Fibroblast of skin of abdomen (primary cell): ENCODE results near the gene TDRD10. TPM values are rescaled to one million over a fixed set of nuclear protein-coding genes. Genes with fewer than 3 reads are reported as not detected.
A peak's percentile ranks its signal among the peaks of the same experiment; 100 is the strongest.

Experiments
- DNase-seq: peaks from one replicate; pipeline ENCODE4 v3.0.0-alpha.2; 2013
- polyA plus RNA-seq, 2 experiments: library from polyadenylated mRNA; unstranded; fragments of 120-200 nt; gene quantifications; one replicate each; pipeline ENCODE4 v1.2.1, GENCODE V29; 2013; ENCODE audit not compliant: insufficient read length in 2 of 2

Gene TDRD10, protein sequence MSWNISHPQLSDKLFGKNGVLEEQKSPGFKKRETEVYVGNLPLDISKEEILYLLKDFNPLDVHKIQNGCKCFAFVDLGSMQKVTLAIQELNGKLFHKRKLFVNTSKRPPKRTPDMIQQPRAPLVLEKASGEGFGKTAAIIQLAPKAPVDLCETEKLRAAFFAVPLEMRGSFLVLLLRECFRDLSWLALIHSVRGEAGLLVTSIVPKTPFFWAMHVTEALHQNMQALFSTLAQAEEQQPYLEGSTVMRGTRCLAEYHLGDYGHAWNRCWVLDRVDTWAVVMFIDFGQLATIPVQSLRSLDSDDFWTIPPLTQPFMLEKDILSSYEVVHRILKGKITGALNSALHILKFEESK
- polyA plus RNA-seq (2013, experiment 1 of 2; ENCODE audit: insufficient read length): not detected
- polyA plus RNA-seq (2013, experiment 2 of 2; ENCODE audit: insufficient read length): not detected

DNA sequence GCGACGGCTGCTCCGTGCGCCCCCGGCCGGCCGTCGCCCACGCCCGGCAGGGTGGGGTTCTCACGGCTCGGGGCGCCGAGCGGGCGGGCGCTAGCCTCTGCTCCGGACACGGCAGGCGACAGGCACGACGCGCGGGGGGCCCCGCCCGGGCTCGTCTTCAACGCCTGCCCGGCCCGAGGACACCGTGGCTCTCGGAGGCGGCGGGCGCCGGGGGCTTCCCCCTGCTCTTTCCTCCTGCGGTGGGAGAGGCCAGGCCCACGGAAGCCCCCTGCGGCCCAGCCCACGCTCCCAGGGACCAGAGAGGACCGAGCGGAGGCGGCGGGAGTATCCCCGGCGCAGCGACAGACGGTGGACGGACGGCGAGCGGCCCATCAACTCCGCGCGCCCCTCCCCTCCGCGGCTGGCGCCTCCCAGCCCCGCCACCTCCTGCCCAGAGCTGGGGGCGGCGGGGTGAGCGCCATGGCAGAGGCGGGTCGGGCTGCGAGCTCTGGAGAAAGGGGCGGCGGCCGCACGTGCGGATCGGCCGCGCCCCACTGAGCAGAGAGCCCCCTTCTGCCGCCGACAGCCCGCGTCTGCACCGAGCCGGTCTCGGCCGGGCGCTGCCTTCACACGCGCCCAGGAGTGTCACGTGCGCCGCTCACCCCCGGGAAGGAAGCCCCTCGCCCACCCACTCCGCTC, at the start of gene TDRD10, which contains the start of gene SHE:
TSS of gene TDRD10 (plus strand) at position 154 of the 678 bp plus-strand sequence. CDS start 4,685 bp downstream, outside the sequence.
TSS of gene SHE (minus strand) at position 347 of the 678 bp plus-strand sequence. CDS start 386 bp downstream, outside the sequence.
- no peak for DNase-seq

DNA sequence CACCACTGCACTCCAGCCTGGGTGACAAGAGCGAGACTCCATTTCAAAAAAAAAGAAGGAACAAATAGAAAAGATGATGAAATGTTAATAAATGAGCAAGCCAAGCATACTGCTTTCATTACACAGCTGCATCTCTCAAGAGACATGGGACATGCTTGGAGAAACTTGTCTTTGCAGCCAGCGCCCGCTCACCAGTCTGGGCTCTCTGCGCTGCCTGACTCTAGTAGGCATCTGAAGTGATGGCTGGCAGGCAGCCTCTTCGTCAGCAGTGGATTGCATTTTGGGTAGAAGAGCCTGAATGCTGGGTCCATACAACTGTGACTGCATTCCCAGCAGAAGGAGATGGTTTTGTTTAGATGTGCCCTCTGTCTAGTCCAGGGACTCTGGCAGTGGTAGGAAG, 48.9 kb upstream of the TDRD10 start:
- DNase-seq: peak; percentile 39

DNA sequence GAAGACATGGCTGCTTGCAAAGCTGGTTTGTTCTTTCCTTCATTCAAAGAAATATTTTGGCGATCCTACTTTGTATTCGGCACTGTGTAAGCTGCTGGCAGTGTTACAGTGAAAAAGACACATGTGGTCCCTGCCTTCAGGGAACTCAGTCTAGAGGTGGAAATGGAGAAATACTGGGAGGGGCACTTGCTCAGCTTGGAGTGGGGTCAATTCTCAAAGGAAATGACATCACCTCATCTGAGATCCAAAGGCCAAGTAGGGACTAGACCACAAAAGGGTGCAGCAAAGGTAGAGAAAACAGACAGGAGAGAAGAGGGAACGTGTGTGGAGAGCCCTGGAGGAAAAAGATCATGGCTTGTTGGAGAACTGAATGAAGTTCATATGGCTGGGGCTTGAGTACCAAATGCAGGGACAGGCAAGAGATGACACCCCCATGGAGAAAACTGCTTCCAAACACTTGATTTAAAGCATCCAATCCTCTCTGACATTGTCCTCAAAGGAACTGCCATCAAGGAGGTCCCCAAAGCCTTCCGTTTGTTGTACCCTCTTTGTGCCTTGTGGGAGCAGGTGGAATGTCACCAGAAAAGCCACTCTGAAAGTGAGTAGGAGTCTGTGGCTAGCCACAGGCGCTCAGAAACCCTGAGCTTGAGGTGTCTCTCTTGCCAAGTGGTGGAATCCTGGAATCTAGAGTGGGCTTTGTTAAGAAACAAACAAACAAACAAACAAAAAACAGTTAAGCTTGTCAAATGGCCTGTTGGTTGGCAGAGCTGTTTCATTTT, 48.3 kb upstream of the TDRD10 start:
- DNase-seq: peak; percentile 57

DNA sequence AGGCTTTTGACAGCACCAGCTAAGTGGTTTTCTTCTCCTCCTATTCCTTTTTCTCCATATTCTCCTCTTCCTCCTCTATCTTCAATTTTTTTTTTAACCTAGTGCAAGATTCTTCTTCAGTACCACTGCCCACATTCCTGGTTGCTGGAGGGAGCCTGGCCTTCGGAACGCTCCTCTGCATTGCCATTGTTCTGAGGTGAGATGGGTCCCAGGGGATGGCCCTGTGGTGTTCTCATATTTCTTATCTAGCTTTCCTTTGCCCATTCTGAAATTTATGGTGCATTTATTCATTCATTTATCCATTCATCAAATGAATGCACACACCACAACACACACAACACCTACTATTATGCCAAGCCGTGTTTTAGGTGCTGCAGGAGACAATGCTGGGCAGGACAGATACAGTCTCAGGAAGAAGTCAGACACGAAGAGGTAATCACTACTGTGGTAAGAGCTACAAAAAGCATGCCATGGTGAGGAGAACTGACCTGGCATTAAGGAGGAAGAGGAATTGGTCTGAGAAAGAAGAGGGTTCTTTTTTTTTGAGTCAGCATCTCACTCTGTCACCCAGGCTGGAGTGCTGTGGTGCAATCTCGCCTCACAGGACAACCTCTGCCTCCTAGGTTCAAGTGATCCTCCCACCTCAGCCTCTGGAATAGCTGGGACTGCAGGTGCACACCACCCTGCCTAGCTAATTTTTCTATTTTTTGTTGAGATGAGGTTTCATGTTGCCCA, 47.5 kb upstream of the TDRD10 start:
- no peak for DNase-seq

DNA sequence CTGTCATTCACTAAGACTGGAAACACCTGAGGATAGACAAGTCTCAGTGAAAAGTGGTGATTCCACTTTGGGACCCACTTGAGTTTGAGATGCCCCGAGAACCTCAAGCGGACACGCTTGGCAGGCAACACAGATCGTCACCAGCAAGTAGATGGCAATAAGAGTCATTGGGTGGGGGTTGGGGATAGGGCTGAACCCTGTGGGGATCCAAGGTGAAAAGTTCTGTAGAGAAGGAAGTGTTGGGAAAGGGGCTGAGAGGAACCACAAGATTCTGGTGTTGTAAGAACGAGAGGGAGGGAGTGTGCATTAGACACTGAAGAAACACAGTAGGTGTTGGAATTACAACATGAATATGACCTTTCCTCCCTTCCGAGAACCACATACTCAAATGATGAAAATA, 45.4 kb upstream of the TDRD10 start:
- no peak for DNase-seq

DNA sequence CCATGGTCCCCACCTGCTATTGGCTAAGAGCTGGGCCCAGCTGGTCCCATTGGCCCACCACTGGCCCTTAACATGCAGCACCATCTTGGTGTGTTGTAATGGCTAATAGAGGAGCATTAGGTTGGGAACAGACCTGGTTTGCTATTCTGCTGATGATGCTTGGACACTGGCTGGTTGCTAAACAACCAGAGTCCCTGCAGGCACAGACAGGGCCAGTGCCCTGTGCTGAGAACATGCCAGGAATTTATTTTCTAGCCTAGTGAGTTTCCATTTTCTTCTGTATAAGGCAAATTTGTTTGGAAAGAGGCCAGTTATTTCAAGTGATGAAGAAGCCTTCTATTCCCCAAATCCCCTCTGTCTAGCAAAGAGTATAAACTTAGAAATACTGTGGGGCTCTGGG, 42.9 kb upstream of the TDRD10 start:
- DNase-seq: no peak

DNA sequence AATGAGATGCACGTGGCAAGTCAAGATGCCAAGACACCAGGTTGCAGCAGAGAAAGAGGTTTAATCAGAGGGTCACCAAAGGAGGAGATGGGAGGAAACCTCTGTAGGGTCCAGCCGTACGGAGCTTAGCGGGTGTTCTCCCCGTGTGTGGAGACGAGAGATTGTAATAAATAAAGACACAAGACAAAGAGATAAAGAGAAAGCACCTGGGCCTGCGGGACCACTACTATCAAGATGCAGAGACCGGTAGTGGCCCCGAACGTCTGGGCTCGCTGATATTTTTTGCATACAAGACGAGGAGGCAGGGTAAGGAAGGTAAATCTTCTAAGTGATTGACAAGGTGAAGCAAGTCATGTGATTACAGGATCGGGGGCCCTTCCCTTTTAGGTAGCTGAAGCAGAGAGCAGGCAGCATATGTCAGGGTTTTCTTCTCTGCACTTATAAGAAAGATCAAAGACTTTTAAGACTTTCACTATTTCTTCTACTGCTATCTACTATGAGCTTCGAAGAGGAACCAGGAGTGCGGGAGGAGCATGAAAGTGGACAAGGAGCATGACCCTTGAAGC, 41.2 kb upstream of the TDRD10 start:
- DNase-seq: no peak

DNA sequence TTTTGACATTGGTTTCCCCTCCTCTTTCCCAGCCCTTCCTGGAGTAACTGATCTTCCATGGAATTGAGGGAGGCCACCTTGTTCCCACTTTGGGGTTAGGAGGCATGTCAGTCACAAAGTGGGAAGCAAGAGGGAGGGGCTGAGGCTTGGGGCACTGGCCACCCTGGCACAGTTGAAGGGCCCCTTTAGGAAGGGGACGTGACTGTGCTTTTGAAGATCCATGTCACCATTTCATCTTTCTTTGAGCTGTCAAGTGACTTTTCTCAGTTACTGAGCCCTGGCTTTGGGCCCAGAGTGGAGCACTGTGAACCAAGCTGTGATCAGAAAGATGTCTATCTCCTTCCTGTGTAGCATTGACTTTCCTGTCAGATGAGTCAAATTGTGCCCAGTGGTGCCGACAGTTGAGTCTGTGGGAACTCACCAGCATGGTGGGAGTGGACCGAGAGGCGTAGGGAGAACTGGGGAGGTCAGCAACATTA, 38.5 kb upstream of the TDRD10 start:
- no peak for DNase-seq

DNA sequence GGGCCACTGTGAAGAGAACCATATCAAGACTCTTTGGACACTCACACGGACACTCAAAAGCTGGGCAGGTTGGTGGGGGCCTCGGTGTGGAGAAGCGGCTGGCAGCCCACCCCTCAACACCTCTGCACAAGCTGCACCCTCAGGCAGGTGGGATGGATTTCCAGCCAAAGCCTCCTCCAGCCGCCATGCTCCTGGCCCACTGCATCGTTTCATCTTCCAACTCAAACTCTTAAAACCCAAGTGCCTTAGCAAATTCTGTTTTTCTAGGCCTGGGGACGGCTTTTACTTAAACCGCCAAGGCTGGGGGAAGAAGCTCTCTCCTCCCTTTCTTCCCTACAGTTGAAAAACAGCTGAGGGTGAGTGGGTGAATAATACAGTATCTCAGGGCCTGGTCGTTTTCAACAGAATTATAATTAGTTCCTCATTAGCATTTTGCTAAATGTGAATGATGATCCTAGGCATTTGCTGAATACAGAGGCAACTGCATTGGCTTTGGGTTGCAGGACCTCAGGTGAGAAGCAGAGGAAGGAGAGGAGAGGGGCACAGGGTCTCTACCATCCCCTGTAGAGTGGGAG, 36.3 kb upstream of the TDRD10 start:
- no peak for DNase-seq

DNA sequence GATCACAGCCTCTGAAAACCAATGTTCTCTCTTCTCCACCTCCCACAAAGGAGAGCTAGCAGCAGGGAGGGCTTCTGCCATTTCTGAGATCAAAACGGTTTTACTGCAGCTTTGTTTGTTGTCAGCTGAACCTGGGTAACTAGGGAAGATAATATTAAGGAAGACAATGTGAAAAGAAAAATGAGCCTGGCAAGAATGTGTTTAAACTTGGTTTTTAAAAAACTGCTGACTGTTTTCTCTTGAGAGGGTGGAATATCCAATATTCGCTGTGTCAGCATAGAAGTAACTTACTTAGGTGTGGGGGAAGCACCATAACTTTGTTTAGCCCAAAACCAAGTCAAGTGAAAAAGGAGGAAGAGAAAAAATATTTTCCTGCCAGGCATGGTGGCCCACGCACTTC, 35.8 kb upstream of the TDRD10 start:
- DNase-seq: no peak

DNA sequence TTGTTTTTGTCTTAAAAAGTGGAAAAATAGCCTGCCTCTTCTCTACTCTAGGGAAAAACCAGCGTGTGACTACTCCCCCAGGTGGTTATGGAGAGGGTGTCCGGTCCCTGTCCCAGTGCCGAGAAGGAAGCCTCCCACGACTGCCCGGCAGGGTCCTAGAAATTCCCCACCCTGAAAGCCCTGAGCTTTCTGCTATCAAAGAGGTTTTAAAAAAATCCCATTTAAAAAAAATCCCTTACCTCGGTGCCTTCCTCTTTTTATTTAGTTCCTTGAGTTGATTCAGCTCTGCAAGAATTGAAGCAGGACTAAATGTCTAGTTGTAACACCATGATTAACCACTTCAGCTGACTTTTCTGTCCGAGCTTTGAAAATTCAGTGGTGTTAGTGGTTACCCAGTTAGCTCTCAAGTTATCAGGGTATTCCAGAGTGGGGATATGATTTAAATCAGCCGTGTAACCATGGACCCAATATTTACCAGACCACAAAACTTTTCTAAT, 35.0 kb upstream of the TDRD10 start:
- no peak for DNase-seq

DNA sequence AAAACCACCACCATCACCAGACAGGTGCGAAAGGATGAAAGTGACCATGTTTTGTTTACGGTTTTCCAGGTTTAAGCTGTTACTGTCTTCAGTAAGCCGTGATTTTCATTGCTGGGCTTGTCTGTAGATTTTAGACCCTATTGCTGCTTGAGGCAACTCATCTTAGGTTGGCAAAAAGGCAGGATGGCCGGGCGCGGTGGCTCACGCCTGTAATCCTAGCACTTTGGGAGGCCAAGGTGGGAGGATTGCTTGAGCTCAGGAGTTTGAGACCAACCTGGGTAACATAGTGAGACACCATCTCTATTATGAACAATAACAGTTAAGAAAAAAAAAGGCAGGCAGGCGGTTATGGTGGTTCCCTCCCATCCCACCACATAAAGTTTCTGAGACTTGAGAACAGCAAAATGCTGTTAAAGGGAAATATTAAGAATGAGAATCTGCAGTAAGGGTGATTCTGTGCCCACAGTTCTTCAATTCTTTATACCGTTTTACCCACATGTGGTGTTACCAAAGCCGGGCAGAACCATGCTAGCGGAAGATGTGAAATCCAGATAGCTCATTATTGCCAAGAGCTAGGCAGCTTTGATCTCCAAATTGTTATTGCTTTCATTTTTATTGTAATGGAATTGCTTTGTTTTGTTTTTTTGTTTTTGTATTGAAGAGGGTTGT, 34.5 kb upstream of the TDRD10 start:
- DNase-seq: no peak

DNA sequence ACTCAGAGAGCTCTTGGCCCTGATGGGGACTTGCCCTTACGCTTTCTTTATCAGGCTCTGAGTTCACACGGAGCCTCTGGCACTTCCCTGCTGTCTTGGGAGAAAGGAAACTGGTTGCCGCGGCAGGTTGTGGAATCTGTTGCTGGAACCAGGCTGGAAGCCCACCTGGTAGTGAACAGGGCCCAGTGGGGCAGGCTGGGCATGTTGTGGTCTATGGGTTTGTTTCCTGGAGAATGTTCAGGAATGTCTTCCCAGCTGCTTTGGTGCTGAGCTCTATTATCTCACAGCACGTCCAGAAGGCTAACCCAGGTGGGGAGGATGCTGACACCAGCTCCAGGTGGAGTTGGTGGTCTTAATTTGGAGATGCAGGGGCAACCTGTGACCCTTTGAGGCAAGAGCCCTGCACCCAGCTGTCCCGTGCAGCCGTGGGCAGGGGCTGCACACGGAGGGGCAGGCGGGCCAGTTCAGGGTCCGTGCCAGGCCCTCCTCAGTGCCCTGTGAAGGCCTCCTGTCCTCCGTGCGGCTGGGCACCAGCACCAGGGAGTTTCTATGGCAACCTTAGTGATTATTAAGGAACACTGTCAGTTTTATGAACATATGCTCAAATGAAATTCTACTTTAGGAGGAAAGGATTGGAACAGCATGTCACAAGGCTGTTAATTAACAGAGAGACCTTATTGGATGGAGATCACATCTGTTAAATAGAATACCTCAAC, 33.3 kb upstream of the TDRD10 start:
- no peak for DNase-seq

DNA sequence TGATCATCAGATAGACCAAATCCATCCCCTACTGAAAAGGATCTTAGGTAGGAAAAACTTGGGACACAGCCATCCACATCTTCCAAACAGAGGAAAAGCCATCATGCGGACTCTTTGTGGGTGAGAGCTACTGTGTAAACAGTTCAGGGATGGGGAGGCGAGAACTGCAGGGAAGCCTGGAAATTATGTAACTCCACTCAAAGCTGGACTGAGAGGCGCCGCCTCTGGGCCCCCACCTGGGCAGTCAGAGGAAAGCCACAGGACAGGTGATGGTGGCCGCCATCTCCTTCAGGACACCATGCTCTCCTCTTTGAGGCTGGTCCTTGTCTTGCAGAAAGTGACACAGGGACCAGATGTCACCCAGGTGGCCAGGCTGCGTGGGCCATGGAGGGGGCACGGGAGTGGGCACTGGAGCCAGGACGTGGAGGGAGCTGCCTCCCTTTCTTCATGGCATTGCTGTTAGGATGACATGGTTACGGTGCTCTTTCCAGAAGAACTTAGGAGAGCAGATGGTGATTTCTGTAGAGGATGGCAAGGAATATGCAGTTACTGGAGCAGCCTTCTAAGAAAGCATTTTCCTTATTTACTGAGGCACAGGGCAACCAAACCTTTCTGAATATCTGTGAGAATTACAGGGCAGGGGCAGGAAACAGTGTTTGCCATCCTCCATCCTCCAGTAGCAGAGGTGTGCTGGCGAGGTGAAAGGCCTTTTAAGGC, 32.0 kb upstream of the TDRD10 start:
- no peak for DNase-seq

DNA sequence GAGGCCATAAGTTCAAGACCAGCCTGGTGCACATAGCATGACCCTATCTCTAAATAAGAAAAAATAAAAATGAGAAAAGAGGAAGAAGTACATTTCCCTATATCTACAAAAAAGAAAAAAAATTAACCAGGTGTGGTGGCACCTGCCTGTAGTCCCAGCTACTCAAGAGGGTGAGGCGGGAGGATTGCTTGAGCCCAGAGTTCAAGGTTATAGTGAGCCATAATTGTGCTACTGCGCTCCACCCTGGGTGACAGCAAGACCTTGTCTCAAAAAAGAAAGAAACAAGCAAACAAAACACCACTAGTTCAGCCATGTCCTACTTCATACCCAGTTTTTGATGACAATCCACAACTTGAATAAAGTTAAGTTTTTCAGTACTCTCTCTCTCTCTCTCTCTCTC, 30.7 kb upstream of the TDRD10 start:
- no peak for DNase-seq

DNA sequence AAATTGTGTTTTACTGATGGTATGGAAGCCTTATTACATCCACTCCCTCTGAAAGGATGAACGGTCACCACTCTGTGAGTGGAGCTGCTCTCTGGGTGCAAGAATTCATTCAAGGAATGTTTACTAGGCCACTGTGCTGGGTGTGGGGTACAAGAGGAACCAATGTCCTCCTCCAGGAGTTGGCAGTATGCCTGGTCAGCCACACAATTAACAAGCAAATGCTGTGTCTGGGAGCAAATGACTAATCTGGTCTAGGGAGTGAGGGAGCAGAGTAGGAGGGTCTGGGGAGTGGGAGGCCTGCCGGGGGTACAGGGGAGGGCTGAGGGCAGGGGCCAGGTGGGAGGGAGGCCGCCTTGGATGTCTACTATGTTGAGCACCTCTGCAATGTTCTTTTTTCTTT, 27.2 kb upstream of the TDRD10 start:
- peak; percentile 92 for DNase-seq

DNA sequence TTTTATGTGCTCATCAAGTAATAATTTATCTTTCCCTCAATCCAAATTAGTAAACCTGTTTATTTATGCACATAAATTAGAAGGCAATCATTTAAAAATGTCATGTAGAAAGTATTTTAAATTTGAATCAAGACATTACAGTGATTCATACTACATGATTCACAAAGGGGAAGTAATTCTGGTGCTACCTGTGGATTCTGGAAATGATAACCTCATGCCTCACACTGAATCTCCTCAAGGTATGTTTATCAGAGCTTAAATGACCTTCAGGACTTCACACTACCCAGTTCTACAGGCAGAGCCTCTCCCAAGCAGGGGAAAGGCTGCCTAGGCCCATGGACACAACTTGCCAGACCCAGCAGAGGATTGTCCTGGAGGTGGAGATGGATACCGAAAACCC, 25.2 kb upstream of the TDRD10 start:
- no peak for DNase-seq

DNA sequence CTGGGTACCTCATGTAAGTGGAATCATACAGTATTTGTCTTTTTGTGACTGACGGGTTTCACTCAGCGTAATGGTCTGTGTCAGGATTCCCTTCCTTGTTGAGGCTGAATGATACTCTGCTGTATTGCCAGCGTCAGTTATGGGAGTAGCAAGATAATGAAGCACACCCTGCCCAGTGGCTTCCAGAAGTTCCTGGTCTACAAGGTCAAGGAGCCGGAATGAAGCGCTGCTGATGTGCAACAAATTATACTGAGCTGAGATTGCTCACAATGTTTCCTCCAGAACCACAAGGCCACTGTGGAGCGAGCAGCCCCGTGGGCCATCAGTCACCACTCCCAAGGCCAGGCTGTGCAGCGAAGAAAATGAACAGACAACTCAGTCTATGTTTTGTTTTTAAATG, 24.0 kb upstream of the TDRD10 start:
- no peak for DNase-seq

DNA sequence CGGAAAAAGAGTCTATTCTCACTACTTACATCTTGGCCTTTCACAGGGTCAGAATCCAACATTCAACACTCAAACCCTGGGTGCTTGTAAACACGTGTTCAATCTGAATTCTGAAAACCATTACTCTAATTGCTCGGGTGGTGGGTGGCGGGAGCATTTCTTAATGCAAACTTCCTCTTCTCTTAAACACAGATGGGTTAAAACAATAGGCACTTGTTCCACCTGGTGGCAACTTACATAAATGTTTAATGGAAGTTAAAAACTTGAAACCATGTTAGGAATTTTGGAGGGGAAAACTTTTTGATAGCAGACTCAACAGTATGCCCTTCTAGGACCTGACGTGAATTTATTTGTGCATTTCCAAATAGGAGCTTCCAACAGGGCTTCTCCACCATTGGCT, 23.4 kb upstream of the TDRD10 start:
- DNase-seq: peak; percentile 27
